Stimulated activated CD8-positive, alpha-beta memory T cell treated with anti-CD3 and anti-CD28 coated beads, Interleukin-7, amount 100 ng/mL, for 4 hours (primary cell): ENCODE data around the gene ULK4.
"Not testable (repeated sequence)": the region's sequence is repeated elsewhere in the genome, so short reads cannot be mapped to it uniquely, and the experiment has no call there.

Source experiments
- DNase-seq, 2 donors: peaks; one replicate each; pipeline ENCODE4 v3.0.0-alpha.2; 2020; ENCODE audit warnings: low read depth in 2 of 2

The ULK4 gene

DNA sequence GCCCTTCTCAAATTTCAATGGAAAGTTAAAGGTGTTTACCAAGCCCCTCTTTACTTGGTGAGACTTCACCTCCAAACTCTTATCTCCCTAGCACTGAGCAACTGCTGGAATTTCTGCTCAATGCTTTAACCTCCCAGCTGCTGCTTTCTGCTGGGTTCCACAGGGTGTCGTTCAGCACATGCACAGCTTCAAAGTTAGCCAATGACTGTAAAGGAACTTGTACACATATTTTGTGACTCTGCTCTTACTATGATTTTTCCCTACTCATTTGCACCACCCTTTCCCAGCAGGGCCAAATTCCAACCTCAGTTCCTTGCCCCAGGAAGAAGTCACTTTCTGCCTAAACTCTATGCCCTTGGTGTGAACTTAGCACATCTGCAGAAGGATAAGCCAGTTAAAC, 89.7 kb downstream of the ULK4 start:
- no peak for DNase-seq

DNA sequence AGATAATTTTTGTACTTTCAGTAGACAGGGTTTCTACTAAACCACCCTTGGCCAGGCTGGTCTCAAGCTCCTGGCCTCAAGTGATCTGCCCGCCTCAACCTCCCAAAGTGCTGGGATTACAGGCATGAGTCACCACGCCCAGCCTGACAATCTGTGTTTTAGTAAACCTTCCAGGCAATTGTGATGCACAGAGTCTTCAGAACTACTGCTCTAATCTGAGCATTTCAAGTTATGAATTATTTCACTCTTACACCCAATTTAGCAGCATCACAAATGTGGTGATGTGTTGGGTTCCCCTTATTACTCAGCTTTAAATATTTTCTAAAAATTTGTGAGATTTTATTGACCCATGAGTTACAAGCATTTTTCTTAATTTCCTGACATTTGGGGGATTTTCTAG, 94.4 kb downstream of the ULK4 start:
- DNase-seq = no peak

DNA sequence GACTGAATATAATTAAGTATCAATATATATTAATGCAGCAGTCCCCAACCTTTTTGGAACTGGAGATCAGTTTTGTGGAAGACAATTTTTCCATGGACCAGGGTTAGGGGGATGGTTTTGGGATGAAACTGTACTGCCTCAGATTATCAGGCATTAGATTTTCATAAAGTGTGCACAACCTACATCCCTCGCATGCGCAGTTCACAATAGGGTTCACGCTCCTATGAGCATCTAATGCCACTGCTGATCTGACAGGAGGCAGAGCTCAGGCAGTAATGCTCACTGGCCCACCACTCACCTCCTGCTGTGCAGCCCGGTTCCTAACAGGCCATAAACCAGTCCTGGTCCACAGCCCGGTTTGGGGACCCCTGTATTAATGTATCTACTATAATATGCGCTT, 95.6 kb downstream of the ULK4 start:
- no peak for DNase-seq

DNA sequence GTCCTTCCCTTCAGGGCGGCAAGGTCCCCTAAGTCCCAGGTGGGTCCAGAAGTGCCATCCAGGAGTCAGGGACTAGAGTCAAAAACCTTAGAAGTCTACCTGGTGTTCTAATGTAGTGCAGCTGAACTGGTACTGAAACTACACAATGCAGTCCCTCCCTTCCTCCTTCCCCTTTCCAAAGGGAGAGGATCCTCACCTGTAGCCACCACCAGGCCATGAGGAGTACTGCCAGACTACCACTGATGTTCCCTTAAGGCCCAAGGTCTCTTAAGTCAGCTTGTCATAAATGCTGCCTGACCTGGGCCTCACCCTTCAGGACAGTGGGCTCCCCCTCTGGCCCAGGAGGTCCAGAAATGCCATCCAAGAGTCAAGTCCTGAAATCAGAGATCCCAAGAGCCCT, 98.9 kb downstream of the ULK4 start:
- DNase-seq = no peak

DNA sequence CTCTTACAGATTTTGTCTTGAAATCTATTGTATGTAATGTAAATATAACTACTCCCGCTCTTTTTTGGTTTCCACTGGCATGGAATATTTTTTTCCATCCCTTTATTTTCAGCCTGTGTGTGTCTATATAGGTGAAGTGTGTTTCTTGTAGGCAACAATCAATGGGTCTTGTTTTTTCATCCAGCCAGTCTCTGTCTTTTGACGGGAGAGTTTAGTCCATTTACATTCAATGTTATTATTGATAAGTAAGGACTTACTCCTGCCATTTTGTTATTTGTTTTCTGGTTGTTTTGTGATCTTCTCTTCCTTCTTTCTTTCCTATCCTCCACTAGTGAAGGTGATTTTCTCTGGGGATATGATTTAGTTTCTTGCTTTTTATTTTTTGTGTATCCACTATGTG, 101.4 kb downstream of the ULK4 start:
- not testable (repeated sequence) for DNase-seq

DNA sequence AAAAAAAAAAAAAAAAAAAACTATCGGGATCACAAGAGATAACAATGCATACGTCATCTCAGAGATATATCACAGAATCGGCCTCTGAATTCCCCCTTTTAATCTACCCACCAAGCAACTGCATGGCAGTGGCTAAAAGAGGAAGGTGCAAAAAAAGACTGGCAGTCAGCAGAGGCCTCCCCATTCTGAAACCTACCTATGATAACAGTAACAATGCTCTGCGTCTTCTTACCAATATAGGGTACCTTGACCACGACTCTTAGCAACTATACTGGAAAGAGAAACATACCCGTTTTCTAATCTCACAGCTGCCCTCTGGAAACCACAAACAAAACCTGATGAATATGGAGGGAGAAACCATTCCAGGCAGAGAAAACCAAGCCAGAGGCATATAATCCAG, 106.9 kb downstream of the ULK4 start:
- no peak for DNase-seq

DNA sequence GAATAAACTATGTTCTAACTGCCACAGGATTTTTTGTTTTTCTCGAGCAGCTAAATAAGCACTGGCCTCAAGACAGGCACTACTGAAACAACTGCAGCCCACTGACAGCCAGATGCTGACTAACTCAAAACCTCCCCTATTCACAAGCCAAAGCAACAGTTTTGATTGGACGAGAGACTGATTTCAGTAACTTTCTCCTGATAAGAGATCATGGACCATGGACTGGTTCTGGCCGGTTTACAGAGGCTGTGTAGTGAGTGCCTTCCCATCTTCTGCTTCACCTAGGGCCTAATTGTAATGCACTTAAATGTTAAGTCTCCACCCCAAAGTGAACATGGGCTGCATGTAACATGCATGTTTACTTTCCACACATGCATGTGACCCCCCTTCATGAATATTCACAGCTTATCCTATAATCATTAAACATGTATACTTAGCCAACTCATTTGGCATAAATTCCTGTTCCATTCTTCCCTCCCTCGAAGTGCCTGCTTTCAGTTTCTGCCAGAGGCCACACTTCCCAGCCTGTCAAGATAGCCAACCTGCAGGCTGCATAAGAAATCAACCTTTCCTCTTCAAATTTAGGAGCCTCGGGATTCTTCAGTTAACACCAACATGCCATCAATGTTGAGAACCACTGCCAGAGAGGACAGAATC, 108.2 kb downstream of the ULK4 start:
- DNase-seq = no peak

DNA sequence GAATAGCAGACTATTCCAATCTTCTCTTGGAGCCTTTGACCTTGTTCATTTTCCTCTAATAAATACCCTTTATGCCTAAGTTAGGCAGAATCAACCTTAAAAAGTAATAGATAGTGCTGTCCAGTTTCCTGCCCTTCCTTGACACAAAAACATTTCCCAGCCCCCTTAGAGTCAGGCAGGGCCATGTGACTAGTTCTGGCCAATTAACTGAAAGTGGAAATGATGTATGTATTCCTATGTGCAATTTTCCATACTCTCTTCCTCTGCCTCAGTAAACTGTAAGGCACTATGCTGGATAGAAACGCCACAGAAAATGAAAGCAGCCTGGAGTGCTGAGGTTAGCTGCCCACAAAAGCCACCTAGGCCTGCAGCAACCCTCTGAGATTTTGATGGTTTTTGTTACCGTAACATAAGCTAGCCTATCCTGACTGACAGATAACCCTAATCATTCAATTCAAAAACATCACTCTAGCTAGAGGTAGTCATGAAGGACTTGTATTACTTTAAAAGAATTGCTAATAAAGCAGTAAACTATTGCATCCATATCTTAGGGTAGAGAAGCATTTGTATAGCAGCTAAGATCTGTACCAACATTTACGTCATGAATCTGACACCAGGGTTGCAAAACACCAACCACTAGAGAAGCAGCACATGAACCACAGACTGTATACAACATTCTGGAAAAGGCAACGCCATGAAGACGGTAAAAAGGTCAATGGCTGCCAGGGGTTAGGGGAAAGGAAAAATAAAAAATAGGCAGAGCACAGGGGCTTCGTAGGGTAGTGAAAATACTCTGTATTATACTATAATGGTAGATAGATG, 112.9 kb downstream of the ULK4 start:
- no peak for DNase-seq

DNA sequence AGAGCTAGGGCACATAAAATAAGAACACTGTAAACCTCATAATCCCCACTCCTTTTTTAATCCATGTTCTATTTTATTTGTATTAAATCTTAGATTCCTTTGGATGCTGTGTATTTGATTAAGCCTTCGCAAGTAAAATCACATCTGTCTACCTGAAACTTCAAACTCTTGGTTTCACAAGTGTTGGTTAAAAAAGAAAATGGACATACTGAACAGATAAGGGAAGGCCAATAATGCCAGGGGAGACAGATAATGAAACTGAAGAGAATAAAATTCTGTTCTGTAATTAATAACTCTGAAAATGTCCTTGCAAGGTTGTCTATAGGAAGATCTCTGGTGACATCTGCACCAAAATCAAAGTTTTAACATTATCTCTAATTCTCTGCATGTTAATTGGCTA, 114.2 kb downstream of the ULK4 start:
- no peak for DNase-seq

DNA sequence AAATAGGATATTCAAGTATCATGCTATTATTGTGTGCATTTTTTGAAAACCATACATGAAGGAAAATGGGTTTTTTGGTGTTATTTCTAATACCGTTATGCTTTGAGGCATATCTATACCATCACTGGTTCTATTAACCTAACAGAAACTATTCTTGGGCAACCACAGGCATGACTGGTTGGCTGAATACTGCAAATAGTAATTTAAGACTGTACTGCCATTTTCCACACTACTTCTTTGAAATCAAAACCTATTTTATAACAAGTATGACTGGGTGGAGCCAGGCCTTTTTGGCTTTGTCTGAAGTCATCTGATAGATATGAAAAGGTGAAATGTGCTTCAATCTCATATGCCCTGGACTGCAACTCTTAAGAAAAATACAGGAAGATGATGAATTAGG, 115.1 kb downstream of the ULK4 start:
- DNase-seq = no peak

DNA sequence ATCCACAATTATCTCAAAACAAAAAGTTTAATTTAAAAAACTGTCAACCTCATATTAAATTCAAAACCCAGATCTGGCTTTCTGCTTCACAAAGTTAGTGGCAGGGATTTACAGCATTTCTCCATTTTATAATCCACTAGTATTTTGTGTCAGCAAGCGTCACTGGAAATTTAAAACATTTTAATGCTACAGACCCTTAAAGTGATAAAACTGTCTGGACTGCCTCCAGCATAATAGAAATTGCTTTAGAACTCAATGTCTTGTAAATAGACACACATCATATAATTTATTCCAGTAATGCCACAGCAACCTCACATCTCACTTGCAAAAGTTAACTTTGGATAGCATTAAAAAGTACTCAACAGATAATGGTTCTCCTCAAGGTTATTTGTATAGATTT, 116.1 kb downstream of the ULK4 start:
- DNase-seq = no peak

DNA sequence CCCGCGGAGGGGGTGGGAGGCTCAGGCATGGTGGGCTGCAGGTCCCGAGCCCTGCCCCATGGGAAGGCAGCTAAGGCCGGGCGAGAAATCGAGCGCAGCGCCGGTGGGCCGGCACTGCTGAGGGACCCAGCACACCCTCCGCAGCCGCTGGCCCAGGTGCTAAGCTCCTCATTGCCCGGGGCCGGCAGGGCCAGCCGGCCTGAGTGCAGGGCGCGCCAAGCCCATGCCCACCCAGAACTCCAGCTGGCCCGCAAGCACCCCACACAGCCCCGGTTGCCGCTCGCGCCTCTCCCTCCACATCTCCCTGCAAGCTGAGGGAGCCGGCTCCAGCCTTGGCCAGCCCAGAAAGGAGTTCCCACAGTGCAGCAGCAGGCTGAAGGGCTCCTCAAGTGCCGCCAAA, 117.6 kb downstream of the ULK4 start:
- not testable (repeated sequence) for DNase-seq

DNA sequence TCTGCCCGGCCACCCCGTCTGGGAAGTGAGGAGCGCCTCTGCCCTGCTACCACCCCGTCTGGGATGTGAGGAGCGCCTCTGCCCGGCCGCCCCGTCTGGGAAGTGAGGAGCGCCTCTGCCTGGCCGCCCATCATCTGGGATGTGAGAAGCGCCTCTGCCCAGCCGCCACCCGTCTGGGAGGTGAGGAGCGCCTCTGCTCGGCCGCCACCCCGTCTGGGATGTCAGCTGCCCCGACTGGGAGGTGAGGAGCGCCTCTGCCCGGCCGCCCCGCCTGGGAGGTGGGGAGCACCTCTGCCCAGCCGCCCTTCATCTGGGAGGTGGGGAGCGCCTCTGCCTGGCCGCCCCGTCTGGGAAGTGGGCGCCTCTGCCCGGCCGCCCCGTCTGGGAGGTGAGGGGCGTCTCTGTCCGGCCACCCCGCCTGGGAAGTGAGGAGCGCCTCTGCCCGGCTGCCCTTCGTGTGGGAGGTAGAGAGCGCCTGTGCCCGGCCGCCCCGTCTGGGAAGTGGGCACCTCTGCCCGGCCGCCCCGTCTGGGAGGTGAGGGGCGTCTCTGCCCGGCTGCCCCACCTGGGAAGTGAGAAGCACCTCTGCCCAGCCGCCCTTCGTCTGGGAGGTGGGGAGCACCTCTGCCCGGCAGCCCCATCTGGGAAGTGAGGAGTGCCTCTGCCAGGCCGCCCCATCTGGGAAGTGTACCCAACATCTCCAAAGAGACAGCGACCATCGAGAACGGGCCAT, 120.8 kb downstream of the ULK4 start:
- DNase-seq = not testable (repeated sequence)

DNA sequence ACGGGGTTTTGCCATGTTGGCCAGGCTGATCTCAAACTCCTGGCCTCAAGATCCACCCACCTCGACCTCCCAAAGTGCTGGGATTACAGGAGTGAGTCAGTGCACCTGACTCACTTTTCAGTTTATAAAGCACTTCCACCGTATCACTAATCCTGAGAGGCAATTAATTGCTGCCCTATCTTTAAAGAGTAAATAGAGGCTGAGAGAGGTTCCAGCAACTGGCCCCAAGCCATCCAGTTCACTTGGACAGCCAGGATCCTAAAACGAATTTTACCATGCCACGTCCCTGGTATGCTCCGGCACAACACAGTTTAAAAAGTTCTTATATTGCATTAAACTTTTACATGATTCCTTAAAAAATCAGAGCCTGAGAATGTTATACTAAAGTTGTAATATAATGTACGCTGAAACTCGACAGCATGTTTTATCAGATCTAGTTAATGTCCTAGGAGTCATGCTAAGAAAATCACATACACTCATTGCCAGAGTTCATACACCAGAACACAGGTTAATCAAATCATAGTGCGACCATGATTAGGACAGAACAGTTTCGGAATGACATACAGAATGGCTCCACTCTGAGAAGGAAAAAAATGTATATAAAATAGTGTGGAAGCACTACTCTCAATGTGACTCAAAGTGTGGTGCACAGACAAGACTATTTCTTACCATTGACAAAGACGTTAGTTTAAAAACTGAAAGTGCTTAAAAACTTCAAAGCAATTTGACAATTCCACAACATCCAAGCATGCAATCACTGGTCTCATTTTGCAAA, 125.4 kb downstream of the ULK4 start:
- DNase-seq = no peak

DNA sequence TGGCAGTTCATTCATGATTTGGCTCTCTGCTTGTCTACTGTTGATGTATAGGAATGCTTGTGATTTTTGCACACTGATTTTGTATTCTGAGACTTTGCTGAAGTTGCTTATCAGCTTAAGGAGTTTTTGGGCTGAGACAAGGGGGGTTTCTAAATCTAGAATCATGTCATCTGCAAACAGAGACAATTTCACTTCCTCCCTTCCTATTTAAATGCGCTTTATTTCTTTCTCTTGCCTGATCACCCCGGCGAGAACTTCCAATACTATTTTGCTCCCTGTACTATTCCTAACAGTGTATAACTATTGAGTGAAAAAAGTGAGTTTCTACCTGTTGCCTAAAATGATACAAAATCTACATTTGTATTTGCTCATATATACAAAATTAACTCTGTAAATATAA, 128.3 kb downstream of the ULK4 start:
- DNase-seq = no peak

DNA sequence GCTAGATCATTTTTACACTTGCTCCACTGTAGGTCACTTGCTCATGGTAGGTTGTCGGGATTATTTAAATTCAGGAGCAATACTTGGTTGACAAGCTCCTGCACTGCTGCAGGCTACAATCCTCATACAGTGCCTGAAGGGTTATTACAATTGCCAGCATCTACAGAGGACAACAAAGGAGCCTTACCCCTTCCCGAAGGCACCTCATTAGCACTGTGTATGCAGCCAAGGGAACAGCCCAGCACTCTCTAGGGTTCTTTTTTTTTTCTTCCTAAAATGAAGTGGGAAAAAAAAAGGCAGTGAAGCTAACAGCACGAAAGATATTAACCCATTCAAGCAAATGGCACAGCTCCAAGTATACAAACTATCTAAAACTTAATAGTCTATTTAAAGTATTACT, 142.7 kb downstream of the ULK4 start:
- no peak for DNase-seq

DNA sequence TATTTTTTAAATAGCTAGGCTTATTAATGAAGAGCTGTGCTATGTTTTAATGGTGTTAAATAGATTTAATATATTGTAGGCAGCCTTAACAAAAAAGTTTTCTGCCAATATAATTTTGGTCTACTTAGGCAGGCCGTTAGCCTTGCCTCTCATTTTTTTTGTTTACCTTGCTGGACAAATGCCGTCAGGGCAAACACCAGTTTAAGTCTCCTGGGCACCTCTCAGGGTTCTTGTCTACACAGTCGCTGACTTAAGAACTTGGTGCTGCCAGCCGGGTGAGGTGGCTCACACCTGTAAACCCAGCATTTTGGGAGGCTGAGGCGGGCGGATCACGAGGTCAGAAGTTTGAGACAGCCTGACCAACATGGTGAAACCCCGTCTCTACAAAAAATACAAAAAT, 153.3 kb downstream of the ULK4 start:
- no peak for DNase-seq

DNA sequence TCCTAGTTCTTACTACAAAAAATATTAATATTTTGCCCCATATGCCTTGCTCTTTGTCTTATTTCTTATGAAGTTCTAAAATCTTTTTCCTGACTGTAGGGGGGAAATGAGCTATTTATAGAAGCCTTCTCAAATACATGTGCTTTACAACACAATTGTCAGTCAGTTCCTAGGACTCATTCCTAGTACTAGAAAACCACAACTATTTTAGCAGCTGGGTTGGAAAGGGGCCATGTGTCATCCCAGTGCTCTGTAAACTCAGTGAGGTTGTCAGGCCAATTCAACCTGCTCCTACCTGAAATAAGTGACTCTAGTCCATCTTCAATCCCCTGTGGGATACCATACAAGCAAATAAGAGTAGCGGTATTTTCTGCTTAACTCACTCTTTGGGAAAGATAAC, 153.8 kb downstream of the ULK4 start:
- DNase-seq = no peak

DNA sequence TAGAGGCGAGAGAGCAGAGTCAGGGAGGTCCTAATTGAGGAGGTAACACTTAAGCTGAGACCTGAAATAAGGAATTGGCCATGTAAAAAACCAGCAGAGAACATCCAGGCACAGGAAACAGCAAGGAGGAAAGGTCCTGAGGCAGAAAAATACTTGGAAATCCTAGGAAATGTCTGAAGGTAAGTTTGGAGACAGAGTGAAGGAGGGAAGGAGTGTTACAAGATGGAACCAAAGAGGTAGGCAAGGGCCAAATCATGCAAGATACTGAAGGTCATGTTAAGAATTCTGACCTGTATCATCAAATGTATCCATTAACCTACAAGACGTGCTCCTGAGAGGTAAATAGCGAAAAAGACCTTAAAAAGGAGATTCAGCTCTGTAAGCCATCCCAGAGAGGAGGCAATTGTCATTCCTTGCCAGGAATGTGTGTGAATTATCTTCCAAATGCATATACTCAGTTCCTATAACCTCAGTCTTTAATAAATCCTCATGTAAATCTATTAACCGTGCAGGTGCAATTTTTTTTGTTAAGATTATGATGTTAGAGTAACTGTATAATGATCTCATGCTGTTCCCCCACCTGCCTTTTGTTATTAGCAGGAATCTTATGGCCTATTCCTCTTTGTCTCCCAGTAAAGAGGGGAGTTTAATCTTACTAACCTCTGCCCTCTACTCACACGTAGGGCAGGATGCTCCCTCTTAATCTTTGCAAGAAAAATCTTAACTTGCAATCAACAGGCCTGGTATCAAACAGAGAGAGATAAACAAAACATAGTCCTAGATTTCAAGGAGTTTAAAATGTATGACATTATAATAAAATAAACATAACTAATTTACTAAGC, 166.9 kb downstream of the ULK4 start:
- DNase-seq = no peak

DNA sequence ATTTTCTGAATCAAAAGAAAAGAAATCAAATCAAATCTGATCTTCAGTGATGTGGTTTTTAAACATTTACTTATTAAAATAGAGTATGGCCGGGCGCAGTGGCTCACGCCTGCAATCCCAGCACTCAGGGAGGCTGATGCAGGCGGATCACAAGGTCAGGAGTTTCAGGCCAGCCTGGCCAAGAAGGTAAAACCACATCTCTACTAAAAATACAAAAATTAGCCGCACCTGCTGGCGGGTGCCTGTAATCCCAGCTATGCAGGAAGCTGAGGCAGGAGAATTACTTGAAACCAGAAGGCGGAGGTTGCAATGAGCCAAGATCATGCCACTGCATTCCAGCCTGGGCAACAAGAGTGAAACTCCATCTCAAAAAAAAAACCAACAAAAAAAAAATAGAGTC, 169.1 kb downstream of the ULK4 start:
- DNase-seq = no peak

DNA sequence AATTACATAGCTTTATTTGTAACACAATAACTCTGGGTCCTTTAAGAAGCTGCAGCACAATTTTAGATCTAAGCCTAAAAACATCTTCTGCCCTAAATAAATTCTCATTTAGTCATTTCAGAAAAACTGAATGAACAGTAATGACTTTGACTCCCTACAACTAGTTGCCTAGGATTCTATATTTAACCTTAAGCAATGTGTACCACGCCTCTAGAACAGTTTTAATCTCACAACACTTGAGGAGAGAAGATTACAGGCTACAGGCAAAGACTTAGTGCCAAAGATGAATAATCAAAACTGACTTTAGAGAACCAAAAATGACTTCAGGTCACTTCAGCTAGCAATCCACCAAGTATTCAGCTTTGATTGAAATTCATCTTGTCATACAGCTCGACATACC, 192.8 kb downstream of the ULK4 start:
- no peak for DNase-seq
